PC-3 (cell line): ENCODE measurements around the gene GSPT1. TPM values are rescaled to one million over a fixed set of nuclear protein-coding genes. Genes with fewer than 3 reads are reported as not detected.

Experiments
- ATAC-seq: fragments of 200-7000 bp; cut with Tn5 transposase; 2 replicates; pipeline ENCODE4 v1.9.1; 2020; ENCODE audit warnings: mild to moderate bottlenecking, moderate library complexity
- BruUV-seq: library from RNA; stranded (reverse); fragments of 400-500 nt; replicated peaks from 2 replicates; lab custom pipeline; 2021; lab: Mats Ljungman, UMichigan
- CTCF ChIA-PET: fragments of 300-600 bp; sonication (Branson Sonifier 250); formaldehyde crosslinking; loops from one replicate; lab custom pipeline; 2022; ENCODE audit warnings: antibody characterized with exemption; lab: Charles Lee
- POLR2A ChIA-PET: fragments of 300-600 bp; sonication (Branson Sonifier 250); formaldehyde crosslinking; loops from one replicate; lab custom pipeline; 2022; ENCODE audit warnings: antibody characterized with exemption; ENCODE audit not compliant: unreplicated experiment; lab: Charles Lee
- DNase-seq: peaks from one replicate; pipeline ENCODE4 v3.0.0-alpha.2; 2015
- H2AFZ ChIP-seq: fragments of 300-600 bp; sonication (generic); 2 replicates; pipeline ENCODE4 v1.6.0; 2016; ENCODE audit warnings: antibody characterized with exemption, low read length
- H3F3A ChIP-seq: fragments of 300-600 bp; sonication (generic); one replicate; pipeline ENCODE4 v1.6.0; 2017; ENCODE audit warnings: antibody characterized with exemption, low read length, control low read depth, mild to moderate bottlenecking; ENCODE audit not compliant: unreplicated experiment
- H3K27ac ChIP-seq: fragments of 300-600 bp; sonication (generic); 2 replicates; pipeline ENCODE4 v1.5.1; 2016; ENCODE audit warnings: mild to moderate bottlenecking, low read length
- H3K27me3 ChIP-seq: fragments of 300-600 bp; sonication (generic); 2 replicates; pipeline ENCODE4 v1.6.1; 2016; ENCODE audit warnings: low read length, mixed read lengths
- H3K36me3 ChIP-seq: fragments of 300-600 bp; sonication (generic); 2 replicates; pipeline ENCODE4 v1.6.1; 2016; ENCODE audit warnings: low read depth, mixed run types, low read length, mixed read lengths
- H3K4me1 ChIP-seq: fragments of 300-600 bp; sonication (generic); 2 replicates; pipeline ENCODE4 v1.5.1; 2016; ENCODE audit warnings: low read length; ENCODE audit not compliant: insufficient read depth
- H3K4me2 ChIP-seq: fragments of 300-600 bp; sonication (generic); 2 replicates; pipeline ENCODE4 v1.6.0; 2016; ENCODE audit warnings: low read length
- H3K4me3 ChIP-seq: fragments of 300-600 bp; sonication (generic); 2 replicates; pipeline ENCODE4 v1.5.1; 2016; ENCODE audit warnings: mild to moderate bottlenecking, low read length, mixed read lengths
- H3K79me2 ChIP-seq: fragments of 300-600 bp; sonication (generic); 2 replicates; pipeline ENCODE4 v1.6.1; 2017; ENCODE audit warnings: low read length, mixed read lengths
- H3K9ac ChIP-seq: fragments of 300-600 bp; sonication (generic); 2 replicates; pipeline ENCODE4 v1.6.0; 2016; ENCODE audit warnings: mild to moderate bottlenecking, low read length
- H3K9me2 ChIP-seq: fragments of 300-600 bp; sonication (generic); replicated peaks from 2 replicates; pipeline ENCODE4 v1.6.1; 2016; ENCODE audit warnings: mixed run types, low read length, mixed read lengths
- H3K9me3 ChIP-seq: fragments of 300-600 bp; sonication (generic); 2 replicates; pipeline ENCODE4 v1.6.1; 2016; ENCODE audit warnings: low read length, mixed read lengths
- H4K20me1 ChIP-seq: fragments of 300-600 bp; sonication (generic); 2 replicates; pipeline ENCODE4 v1.6.1; 2016; ENCODE audit warnings: low read length, mixed read lengths
- EZH2 ChIP-seq: fragments of 300-600 bp; sonication (generic); IDR thresholded peaks from one replicate; pipeline ENCODE4 v1.6.1; 2017; ENCODE audit warnings: antibody characterized with exemption, mild to moderate bottlenecking, low read length; ENCODE audit not compliant: unreplicated experiment
- EZH2phosphoT487 ChIP-seq: fragments of 300-600 bp; sonication (generic); IDR thresholded peaks from 2 replicates; pipeline ENCODE4 v1.6.1; 2018; ENCODE audit warnings: mild to moderate bottlenecking, antibody characterized with exemption, low read length, borderline replicate concordance
- intact Hi-C: fragments of 100-400 bp; cut with micrococcal nuclease; formaldehyde crosslinking; loops from 2 replicates; pipeline ENCODE4 v1.9.0; 2023
- total RNA-seq: library from RNA; depleted of rRNA; stranded (reverse); fragments of >200 nt; gene quantifications from 2 replicates; pipeline ENCODE4 v1.2.3, GENCODE V29; 2014
- TF ChIP-seq, protein P1 (sequence below): fragments of 300-600 bp; sonication (generic); conservative IDR thresholded peaks from 2 replicates; pipeline ENCODE4 v1.5.1; 2017; ENCODE audit warnings: antibody characterized with exemption, low read depth, mild to moderate bottlenecking, low read length

Gene GSPT1
- total RNA-seq, 1 experiment from 2014 or later = 67.9 TPM

DNA sequence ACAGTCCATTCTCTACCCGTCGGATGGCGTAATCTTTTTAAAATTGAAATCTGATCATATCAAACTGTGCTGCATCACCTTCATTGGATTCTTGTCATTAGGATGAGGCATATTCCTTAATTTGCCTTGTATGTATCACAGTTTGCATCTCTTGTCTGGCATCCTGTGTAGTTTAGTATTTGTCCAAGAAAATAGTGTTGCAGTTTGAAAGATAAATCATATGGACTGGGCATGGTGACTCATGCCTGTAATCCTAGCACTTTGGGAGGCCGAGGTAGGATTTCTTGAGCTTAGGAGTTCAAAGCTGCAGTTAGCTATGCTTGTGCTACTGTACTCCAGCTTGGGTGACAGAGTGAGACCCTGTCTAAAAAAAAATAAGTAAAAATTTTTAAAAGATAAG lies 58.6 kb downstream of the GSPT1 start:
- CTCF ChIA-PET = no interaction called here
- Histone ChIP-seq H3K9me2 (no peaks in the 10 kb centered on the region), H2AFZ (no peak overlapping the region), H3K9ac (no peak overlapping the region), H3K27me3 (no peaks in the 10 kb centered on the region), H3K27ac (no peak overlapping the region), H4K20me1 (no peaks in the 10 kb centered on the region), H3K4me2 (0 out of 2 replicates have a peak overlapping the region, but pooled peaks have one; percentile 23), H3K9me3 (no peaks in the 10 kb centered on the region), H3K36me3 (no peaks in the 10 kb centered on the region), H3K4me1 (no peaks in the 10 kb centered on the region; the same call in 1 of the 2 replicates), H3F3A (no peaks in the 10 kb centered on the region), H3K79me2 (peaks cover 74% of the 10 kb centered on the region), H3K4me3 (no peak overlapping the region)
- ATAC-seq (no peak; the same call in 1 of the 2 replicates), DNase-seq (peak; percentile 24)
- POLR2A ChIA-PET = no interaction called here
- intact Hi-C loops = loop anchor here (10.0 kb wide), 1 partner anchor 58 kb away; the partner anchor contains the start of gene GSPT1
- no peak for TF ChIP-seq EZH2phosphoT487
- TF ChIP-seq EZH2 = no peak
- TF ChIP-seq, protein P1, sequence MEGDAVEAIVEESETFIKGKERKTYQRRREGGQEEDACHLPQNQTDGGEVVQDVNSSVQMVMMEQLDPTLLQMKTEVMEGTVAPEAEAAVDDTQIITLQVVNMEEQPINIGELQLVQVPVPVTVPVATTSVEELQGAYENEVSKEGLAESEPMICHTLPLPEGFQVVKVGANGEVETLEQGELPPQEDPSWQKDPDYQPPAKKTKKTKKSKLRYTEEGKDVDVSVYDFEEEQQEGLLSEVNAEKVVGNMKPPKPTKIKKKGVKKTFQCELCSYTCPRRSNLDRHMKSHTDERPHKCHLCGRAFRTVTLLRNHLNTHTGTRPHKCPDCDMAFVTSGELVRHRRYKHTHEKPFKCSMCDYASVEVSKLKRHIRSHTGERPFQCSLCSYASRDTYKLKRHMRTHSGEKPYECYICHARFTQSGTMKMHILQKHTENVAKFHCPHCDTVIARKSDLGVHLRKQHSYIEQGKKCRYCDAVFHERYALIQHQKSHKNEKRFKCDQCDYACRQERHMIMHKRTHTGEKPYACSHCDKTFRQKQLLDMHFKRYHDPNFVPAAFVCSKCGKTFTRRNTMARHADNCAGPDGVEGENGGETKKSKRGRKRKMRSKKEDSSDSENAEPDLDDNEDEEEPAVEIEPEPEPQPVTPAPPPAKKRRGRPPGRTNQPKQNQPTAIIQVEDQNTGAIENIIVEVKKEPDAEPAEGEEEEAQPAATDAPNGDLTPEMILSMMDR = no peak
- no TSS peak for BruUV-seq

DNA sequence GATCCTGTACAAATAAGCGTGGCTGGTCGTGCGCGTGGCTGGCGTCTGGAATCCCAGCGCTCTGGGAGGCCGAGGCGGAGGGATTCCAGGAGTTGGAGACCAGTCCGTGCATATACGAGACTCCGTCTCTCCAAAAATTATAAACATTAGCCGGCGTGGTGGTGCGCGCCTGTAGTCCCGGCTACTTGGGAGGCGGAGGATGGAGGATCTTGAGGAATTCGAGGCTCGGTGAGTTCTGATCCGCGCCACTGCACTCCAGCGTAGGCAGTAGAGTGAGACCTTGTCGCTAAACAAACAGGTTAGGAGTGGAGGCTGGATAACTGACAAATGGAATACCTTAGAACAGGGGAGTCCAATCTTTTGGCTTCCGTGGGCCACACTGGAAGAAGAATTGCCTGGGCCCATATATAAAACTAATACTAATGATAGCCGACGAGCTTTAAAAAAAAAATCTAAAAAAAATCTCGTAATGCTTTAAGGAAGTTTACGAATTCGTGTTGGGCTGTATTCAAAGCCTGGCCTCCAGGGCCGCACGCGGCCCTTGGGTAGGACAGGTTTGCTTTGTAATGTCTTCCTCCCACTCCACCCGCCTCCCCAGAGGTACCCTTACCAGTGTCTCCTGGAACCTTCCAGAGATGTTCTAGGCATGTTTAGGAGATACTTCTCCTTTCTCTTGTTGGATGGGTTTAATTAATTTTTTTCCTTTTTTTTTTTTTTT lies 63.5 kb downstream of the GSPT1 start:
- intact Hi-C loops = loop anchor here (10.0 kb wide), 1 partner anchor 63 kb away; the partner anchor contains the start of gene GSPT1

More for the DNA sequence above, 63.5 kb downstream of the GSPT1 start:
- POLR2A ChIA-PET = no interaction called here
- Histone ChIP-seq H3K9me2 (no peaks in the 10 kb centered on the region), H3K27ac (peak overlapping the region; percentile 72), H3K79me2 (peaks cover 96% of the 10 kb centered on the region), H3K4me3 (peak overlapping the region; percentile 95), H3K4me1 (peaks cover 11% of the 10 kb centered on the region; the same call in 1 of the 2 replicates), H3K4me2 (peak overlapping the region; percentile 99), H2AFZ (peak overlapping the region; percentile 86), H3K27me3 (no peaks in the 10 kb centered on the region), H3K36me3 (peaks cover 21% of the 10 kb centered on the region), H3F3A (no peaks in the 10 kb centered on the region), H3K9ac (peak overlapping the region; percentile 100), H3K9me3 (no peaks in the 10 kb centered on the region), H4K20me1 (peaks cover 30% of the 10 kb centered on the region)
- CTCF ChIA-PET = no interaction called here
- no TSS peak for BruUV-seq
- ATAC-seq (peak; percentile 45), DNase-seq (peak; percentile 25)
- TF ChIP-seq, protein P1 = no peak
- TF ChIP-seq EZH2 (no peak), EZH2phosphoT487 (no peak)
